HG02763 (cell line): ENCODE data around the gene CFAP299.
"Not testable (repeated sequence)": the region's sequence is repeated elsewhere in the genome, so short reads cannot be mapped to it uniquely, and the experiment has no call there.

Source experiments
- ATAC-seq: cut with Tn5 transposase; IDR thresholded peaks from one replicate; pipeline ENCODE4 v1.9.1; 2021; ENCODE audit warnings: mild to moderate bottlenecking, moderate library complexity; ENCODE audit not compliant: unreplicated experiment

Gene CFAP299

DNA sequence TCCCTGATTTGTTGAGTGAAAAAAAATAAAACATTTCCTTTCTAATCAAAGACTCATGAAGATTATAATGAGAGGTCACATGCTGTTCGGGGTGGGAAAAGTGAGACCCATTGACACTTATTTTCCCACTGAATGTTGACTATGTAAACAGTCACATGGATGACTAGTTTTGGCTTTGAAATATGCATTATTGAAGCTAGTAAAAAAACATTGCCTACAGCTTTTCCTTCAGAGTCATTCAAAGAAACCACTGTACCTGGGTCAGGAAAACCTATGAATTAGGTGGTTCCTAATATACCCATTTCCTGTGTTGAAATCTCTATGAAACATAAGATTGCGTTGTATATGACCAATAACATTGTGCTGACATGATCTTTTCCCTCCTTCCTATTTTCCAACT, 251.2 kb downstream of the CFAP299 start:
- ATAC-seq, result no peak

GRCh38 chr4:80587871-80588385, 252.4 kb downstream of the CFAP299 start:
- ATAC-seq, result no peak

DNA sequence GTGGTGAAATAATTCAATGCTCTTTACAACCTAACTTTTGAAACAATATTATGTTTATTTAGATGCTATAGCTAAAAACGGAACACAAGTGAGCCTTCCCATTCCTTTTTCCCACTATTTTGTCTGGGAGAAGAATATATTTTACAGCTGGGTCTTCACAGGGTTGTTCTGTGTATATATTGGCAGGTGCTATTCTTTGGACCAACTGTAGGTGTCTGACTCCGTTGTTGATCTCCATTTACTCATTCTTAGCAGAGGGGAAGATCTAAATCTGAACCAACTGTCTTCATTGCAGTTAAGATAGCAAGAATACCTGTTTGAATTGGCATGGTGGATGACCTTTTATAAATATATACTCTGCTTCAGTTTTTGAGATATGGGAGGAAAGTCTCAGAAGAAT, 257.4 kb downstream of the CFAP299 start:
- ATAC-seq, result peak; percentile 89

- no peak for ATAC-seq
Measured at GRCh38 chr4:80594701-80595100, 259.2 kb downstream of the CFAP299 start.

DNA sequence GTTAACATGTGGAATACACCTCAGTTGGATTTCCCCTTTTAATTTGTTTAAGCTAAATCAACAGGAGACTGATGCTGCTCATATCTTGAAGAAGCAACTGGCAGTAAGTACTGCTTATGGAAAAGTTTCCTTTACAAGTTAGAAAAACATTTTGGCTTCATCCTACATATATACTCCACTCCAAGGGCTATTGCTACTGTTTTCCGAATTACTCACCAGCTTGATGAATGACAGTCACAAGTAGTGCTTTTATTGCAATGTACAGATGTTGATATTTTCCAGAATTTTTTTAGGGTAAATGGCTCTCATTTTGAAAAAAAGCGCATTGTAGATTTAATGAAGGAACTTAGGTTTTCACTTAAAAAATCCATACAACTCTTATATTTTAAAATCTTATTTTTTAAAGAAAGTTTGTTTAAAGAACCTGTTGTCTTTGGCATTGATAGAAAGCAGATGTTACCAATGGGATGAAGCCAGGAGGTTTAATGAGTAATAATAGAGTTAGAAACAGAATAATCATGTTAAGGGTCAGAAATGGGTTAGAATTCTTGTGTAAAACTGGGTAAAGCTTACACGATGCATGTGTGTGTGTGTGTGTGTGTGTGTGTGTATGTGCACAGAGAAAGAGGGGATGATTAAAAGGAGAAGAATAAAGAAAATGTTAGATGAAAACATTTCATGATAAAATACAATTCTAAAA, 272.9 kb downstream of the CFAP299 start:
- no peak for ATAC-seq

GRCh38 chr4:80610199-80610598, 274.7 kb downstream of the CFAP299 start:
- ATAC-seq, result peak; percentile 21

DNA sequence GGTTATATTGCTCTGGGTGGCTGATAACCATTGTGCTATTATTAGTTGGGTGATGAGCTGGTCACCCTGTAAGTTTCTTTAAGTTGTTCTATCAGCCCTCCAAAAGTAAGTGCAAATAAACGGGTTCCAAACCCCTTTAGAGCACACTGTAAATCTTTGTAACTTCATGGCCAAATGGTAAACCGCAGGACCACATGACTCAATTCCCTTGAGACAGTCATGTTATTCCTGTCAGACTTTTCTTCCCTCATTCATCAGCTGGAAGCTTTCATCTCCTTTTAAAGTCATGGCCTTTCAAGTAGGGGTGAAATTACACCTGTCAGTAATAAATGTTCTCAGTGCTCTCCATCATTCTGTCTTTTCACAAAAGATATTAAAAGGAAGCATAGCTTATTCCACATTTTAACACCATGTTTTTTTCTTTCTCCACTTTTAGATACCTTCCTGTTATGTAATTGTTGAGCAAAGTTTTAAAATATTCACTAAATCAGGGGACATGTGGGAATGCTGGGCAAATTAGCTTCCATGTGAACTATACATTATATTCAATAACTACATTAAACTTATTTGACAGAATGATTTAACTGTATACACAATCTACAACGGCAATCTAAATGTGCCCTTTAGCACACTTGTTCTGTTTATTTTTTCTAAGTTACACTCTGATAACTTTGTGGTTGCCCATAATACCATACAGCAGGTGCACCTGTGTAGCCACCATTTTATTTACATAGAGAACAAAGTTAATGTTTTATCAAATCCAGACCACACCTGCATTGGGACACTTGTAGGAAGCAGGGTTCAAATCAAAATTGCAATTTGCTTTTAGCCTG, 275.5 kb downstream of the CFAP299 start:
- ATAC-seq, result peak; percentile 90

DNA sequence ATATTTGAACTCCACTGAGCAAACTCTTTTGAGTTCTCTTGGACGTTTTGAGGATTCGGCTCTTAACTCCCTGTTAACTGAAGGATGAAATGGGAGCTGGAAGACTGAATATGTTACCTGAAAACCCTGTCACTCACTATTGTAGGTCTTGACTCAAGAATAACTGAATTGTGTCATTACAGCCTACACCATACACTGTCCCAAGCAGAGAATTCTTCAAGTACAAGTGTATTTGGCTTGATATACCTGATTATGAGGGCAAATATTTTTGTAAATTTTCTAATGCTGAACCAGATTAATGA, 276.1 kb downstream of the CFAP299 start:
- peak; percentile 10 for ATAC-seq

GRCh38 chr4:80613470-80613869, 277.9 kb downstream of the CFAP299 start:
- no peak for ATAC-seq

DNA sequence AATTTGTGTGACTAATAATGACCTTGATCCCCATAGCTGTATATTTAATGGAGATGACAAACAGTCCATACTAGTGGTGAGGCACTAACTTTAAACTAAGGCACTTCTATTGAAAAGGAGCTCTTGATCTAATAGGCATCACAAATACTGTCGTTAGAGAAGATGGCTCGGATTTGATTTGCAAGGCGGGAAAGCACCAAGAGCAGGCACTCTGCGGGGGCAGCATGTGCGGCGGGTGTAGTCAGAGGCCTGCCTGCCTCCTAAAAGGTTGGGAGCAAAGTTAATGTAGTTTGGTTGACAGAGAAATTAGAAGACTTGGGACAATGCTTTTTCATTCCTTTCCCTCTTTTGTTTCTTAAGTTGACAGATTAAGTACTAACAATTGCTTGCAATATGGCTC, 278.8 kb downstream of the CFAP299 start:
- ATAC-seq, result no peak

- no peak for ATAC-seq
Measured at GRCh38 chr4:80615099-80615498, 279.6 kb downstream of the CFAP299 start.

DNA sequence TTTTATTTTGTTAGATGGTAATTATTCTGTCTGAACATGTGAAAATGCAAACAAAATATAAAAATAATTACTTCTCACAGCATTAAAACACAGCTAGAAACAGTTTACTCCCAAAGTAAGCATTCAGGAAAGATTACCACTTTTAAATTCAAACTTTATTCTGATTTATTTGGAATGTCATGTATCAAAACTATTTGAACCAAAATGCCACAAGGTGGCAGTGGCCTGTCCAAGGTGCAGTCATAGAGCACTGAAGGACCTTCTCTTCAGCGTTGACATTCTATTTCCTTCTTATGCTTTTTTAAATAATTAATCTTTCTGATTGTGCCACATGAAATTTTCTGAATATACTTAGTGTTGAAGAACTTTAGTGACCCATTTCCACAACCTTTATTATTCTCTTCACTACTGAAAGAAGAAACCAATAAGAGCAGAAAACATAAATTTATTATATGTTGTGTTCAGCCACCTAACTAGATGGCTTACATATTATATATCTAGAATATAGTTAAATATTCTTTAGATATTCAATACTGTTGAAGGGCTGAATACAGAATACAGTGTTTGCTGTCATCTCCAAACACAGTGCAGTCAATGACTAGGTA, 283.6 kb downstream of the CFAP299 start:
- ATAC-seq, result no peak

DNA sequence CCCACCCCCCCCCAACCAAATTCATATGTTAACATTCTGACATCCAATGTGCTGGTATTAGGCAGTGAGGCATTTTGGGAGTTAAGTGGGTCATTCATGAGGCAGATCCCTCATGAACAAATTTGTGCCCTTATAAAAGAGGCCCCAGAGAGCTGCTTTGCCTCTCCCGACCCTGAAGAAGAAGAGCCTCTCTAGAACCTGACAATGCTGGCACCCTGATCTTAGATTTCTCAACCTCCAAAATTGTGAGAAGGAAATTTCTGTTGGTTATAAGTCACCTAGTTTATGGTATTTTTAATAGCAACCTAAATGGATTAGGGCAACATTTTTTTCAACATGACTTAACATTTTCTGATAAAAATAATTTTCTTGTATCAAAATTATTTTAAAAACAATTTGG, 296.3 kb downstream of the CFAP299 start:
- no peak for ATAC-seq

DNA sequence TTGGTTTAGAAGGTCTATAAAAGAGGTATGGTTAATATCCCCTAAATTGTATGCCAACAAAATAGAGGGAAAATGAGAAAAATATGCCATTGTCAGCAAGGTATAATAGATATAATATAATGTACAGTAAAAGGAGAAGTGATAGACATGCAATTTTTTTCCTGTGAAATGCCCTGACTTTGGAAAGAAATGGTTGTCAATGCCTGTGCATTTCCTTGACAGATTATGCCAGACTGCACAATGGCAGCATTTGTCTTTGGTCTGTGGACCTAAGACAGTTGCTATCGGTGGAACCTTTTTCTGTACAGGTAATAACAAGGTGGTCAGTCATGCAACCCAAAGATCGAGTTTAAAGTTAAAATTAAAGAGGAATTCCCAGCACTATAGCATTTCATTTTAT, 301.7 kb downstream of the CFAP299 start:
- no peak for ATAC-seq

- ATAC-seq, result no peak
Measured at GRCh38 chr4:80646061-80646460, 310.5 kb downstream of the CFAP299 start.

- ATAC-seq, result no peak
Measured at GRCh38 chr4:80655662-80656061, 320.1 kb downstream of the CFAP299 start.

GRCh38 chr4:80670118-80670517, 334.6 kb downstream of the CFAP299 start:
- not testable (repeated sequence) for ATAC-seq

GRCh38 chr4:80678413-80678812, 342.9 kb downstream of the CFAP299 start:
- ATAC-seq, result no peak

GRCh38 chr4:80680934-80681333, 345.4 kb downstream of the CFAP299 start:
- no peak for ATAC-seq

DNA sequence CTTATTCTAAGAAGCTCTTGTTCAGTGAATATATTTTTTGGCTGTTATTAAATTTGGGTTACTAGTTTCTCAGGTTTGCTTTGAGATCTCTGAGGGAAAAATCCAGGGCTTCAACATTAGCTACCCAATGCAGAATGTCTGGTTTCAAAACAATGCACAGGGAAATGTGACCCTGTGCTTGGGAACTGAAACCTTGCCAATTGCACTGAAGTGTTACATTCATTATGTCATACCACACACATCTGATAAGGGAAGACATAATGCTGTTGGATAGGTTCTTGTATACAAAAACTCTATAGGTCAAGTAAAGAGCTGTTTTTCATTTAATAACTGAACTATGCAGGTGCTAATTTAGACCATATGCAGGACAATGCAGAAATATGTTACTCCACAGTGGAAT, 349.7 kb downstream of the CFAP299 start:
- ATAC-seq, result no peak

DNA sequence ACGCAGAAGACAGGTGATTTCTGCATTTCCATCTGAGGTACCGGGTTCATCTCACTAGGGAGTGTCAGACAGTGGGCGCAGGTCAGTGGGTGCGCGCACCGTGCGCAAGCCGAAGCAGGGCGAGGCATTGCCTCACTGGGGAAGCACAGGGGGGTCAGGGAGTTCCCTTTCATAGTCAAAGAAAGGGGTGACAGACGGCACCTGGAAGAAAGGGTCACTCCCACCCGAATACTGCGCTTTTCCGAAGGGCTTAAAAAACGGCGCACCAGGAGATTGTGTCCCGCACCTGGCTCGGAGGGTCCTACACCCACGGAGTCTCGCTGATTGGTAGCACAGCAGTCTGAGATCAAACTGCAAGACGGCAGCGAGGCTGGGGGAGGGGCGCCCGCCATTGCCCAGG, 352.2 kb downstream of the CFAP299 start:
- ATAC-seq, result not testable (repeated sequence)

DNA sequence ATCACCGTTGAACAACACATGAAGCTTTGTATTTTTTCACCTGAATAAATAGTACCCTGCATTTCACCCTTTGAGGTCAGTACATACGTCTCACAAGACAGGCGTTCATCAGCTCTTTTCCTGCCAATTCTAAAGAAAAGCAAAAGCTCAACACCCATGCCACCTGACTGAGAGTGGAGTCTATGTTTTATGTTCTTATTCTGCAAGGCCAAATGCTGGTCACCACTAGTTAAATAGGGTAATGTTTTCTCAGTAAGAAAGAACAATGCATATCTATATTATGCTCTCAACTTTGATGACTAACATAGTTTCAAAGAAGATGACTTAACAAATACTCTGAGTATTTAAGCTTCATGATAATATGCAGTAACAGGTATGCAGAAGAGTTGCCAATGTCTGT, 358.6 kb downstream of the CFAP299 start:
- ATAC-seq, result no peak
